Kidney (tissue), 14 donors: ENCODE measurements around the gene TMEM198. TPM values are rescaled to one million over a fixed set of nuclear protein-coding genes. Genes with fewer than 3 reads are reported as not detected.

Source experiments
- DNase-seq, 5 donors: peaks; one replicate each; pipeline ENCODE4 v3.0.0-alpha.2; 2013 to 2020
- FAIRE-seq: peaks from 2 replicates; lab custom pipeline; 2012; peaks lifted over from hg19 to GRCh38; lab: Jason Lieb, UNC
- H3K27ac ChIP-seq, 2 donors: one replicate each; pipeline ENCODE4 v1.7.0; 2013; ENCODE audit warnings: low read depth in 2 of 2, low read length in 2 of 2, inconsistent platforms in 1 of 2
- H3K27me3 ChIP-seq: one replicate; pipeline ENCODE4 v1.7.1; 2013; ENCODE audit warnings: low read length, inconsistent platforms; ENCODE audit not compliant: control insufficient read depth, insufficient read depth
- H3K36me3 ChIP-seq, 3 donors: one replicate each; pipeline versions ENCODE4 v1.7.0 to v1.7.1; 2013; ENCODE audit warnings: low read length in 3 of 3, control low read depth in 1 of 3, inconsistent platforms in 1 of 3; ENCODE audit not compliant: insufficient read depth in 3 of 3, control insufficient read depth in 2 of 3
- H3K4me1 ChIP-seq, 3 donors: one replicate each; pipeline versions ENCODE4 v1.7.0 to v1.7.1; 2013; ENCODE audit warnings: low read length in 3 of 3, inconsistent platforms in 1 of 3, low read depth in 1 of 3; ENCODE audit not compliant: control insufficient read depth in 2 of 3, insufficient read depth in 2 of 3
- H3K4me3 ChIP-seq, 3 donors: one replicate each; pipeline versions ENCODE4 v1.7.0 to v1.8.1; 2013; ENCODE audit warnings: low read length in 3 of 3, control low read depth in 1 of 3, inconsistent platforms in 1 of 3
- H3K9ac ChIP-seq, 3 donors: one replicate each; pipeline versions ENCODE4 v1.7.0 to v1.7.1; 2013; ENCODE audit warnings: low read length in 3 of 3, control low read depth in 1 of 3, inconsistent platforms in 1 of 3
- H3K9me3 ChIP-seq, 3 donors: one replicate each; pipeline versions ENCODE4 v1.7.0 to v1.7.1; 2013; ENCODE audit warnings: low read length in 3 of 3, control low read depth in 1 of 3, inconsistent platforms in 1 of 3; ENCODE audit not compliant: control insufficient read depth in 2 of 3, insufficient read depth in 1 of 3
- CTCF ChIP-seq: IDR thresholded peaks from 3 replicates; pipeline ENCODE4 v1.5.1; 2012; ENCODE audit warnings: mild to moderate bottlenecking, moderate library complexity, borderline replicate concordance; ENCODE audit not compliant: insufficient read depth; ENCODE audit errors: extremely low read depth
- intact Hi-C: fragments of 100-400 bp; cut with DNase I; formaldehyde crosslinking; loops from one replicate; pipeline ENCODE4 v1.11.1; 2022
- polyA plus RNA-seq: library from polyadenylated mRNA; stranded (reverse); fragments of 350-450 nt; fragmentation: Illumina TruSeq; extraction: RNeasy Lipid Tissue Mini Kit (QIAGEN cat#74804); gene quantifications from one replicate; pipeline ENCODE4 v1.2.3, GENCODE V29; 2014; ENCODE audit warnings: low read depth, low replicate concordance; ENCODE audit not compliant: insufficient read depth
- total RNA-seq: library from RNA; stranded (reverse); fragmentation: NEBNext Ultra II Directional; extraction: Animal tissue kit (Norgen Biotek cat#: 25700); gene quantifications from one replicate; pipeline ENCODE4 v1.2.1, GENCODE V29; 2021
- donor health status: control.
- donor health status: control.
- donor health status: control.
- donor health status: control.
- donor health status: control.
- donor health status: DM: yes; HTN: yes; CAD: no.
- donor health status: Normal renal cell carcinoma (clear cell type).

TMEM198 gene
- total and polyA plus RNA-seq, 2 donors from 2014 or later: 4.2 to 4.5 TPM

GRCh38 chr2:219541611-219542180 lies 2.1 kb upstream of the TMEM198 start:
- Histone ChIP-seq H3K9ac (no peak overlapping the region), H3K4me3 (peak overlapping the region in 2 of 3 donors; percentile 15 to 72), H3K4me1 (peaks cover 4 to 18% (median 9%) of the 10 kb centered on the region in 3 donors), H3K27ac (no peak overlapping the region), H3K27me3 (no peaks in the 10 kb centered on the region), H3K9me3 (no peaks in the 10 kb centered on the region), H3K36me3 (peaks cover 0 to 8% (median 8%) of the 10 kb centered on the region in 3 donors)
- FAIRE-seq (no peak), DNase-seq (peak; percentile 89 to 95 (median 92))
- TF ChIP-seq CTCF: peak; percentile 82
- intact Hi-C loops: no loop called here

- no peaks in the 10 kb centered on the region for H3K27me3 ChIP-seq
- intact Hi-C loops: no loop called here
- FAIRE-seq: no peak
- H3K4me3 ChIP-seq: peak overlapping the region; percentile 50 to 72 (median 66)
- H3K9me3 ChIP-seq: no peaks in the 10 kb centered on the region
- peak overlapping the region; percentile 36 to 63 (median 59) for H3K9ac ChIP-seq
- peaks cover 0 to 8% (median 8%) of the 10 kb centered on the region in 3 donors for H3K36me3 ChIP-seq
- peak overlapping the region; percentile 79 to 83 for H3K27ac ChIP-seq
- DNase-seq: peak in 3 of 5 donors; percentile 30 to 71 (median 61)
- peaks cover 4 to 18% (median 9%) of the 10 kb centered on the region in 3 donors for H3K4me1 ChIP-seq
- no peak for TF ChIP-seq CTCF
These were observed 765 bp upstream of the TMEM198 start for GRCh38 chr2:219542931-219543595.

DNA sequence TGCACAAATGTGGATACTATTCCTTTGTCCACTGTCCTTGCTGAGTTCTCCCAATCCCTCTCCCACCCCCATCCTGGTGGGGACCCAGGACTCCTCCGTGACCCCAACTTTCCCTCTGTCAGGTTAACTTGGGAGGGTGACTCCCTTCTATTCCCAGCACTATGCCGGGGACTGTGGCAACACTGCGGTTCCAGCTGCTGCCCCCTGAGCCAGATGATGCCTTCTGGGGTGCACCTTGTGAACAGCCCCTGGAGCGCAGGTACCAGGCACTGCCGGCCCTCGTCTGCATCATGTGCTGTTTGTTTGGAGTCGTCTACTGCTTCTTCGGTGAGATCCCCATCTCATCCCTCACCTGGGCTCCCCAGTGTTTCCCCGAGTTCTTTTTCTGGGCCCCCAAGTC lies 739 bp downstream of the TMEM198 start:
- no peak overlapping the region for H3K27ac ChIP-seq
- no peaks in the 10 kb centered on the region for H3K9me3 ChIP-seq
- DNase-seq: peak in 1 of 5 donors; percentile 63
- no peak for FAIRE-seq
- peak overlapping the region; percentile 23 to 72 (median 47) for H3K4me3 ChIP-seq
- H3K27me3 ChIP-seq: no peaks in the 10 kb centered on the region
- peak overlapping the region in 1 of 3 donors; percentile 58 for H3K9ac ChIP-seq
- H3K36me3 ChIP-seq: peaks cover 0 to 8% (median 8%) of the 10 kb centered on the region in 3 donors
- intact Hi-C loops: no loop called here
- no peak for TF ChIP-seq CTCF
- H3K4me1 ChIP-seq: peaks cover 4 to 18% (median 9%) of the 10 kb centered on the region in 3 donors
